SJCRH30 (cell line): ENCODE results near the gene ZBTB18. TPM values are rescaled to one million over a fixed set of nuclear protein-coding genes. Genes with fewer than 3 reads are reported as not detected.

Experiments
- DNase-seq, 2 experiments: peaks; one replicate each; pipeline ENCODE4 v3.0.0-alpha.2; 2015 to 2020
- H3K27ac ChIP-seq: fragments of 250-450 bp; sonication (Bioruptor Pico); 2 replicates; pipeline ENCODE4 v1.5.1; 2020; ENCODE audit warnings: mild to moderate bottlenecking, moderate library complexity
- H3K27me3 ChIP-seq: fragments of 250-450 bp; sonication (Bioruptor Pico); 2 replicates; pipeline ENCODE4 v1.5.1; 2020; ENCODE audit warnings: mild to moderate bottlenecking, moderate library complexity
- H3K36me3 ChIP-seq: fragments of 250-450 bp; sonication (Bioruptor Pico); 2 replicates; pipeline ENCODE4 v1.5.1; 2020; ENCODE audit warnings: mild to moderate bottlenecking, moderate library complexity
- H3K4me1 ChIP-seq: fragments of 250-450 bp; sonication (Bioruptor Pico); 2 replicates; pipeline ENCODE4 v1.5.1; 2020; ENCODE audit warnings: mild to moderate bottlenecking, moderate library complexity
- H3K4me3 ChIP-seq: fragments of 250-450 bp; sonication (Bioruptor Pico); 2 replicates; pipeline ENCODE4 v1.5.1; 2020; ENCODE audit warnings: mild to moderate bottlenecking, moderate library complexity
- H3K9me3 ChIP-seq: fragments of 250-450 bp; sonication (Bioruptor Pico); replicated peaks from 2 replicates; pipeline ENCODE4 v1.5.1; 2020; ENCODE audit warnings: mild to moderate bottlenecking, moderate library complexity
- total RNA-seq: library from RNA; depleted of rRNA; stranded (reverse); fragments of >200 nt; shearing (Covaris generic); gene quantifications from 2 replicates; pipeline ENCODE4 v1.2.3, GENCODE V29; 2014

The ZBTB18 gene
- total RNA-seq, 1 experiment from 2014 or later: 51.7 TPM

DNA sequence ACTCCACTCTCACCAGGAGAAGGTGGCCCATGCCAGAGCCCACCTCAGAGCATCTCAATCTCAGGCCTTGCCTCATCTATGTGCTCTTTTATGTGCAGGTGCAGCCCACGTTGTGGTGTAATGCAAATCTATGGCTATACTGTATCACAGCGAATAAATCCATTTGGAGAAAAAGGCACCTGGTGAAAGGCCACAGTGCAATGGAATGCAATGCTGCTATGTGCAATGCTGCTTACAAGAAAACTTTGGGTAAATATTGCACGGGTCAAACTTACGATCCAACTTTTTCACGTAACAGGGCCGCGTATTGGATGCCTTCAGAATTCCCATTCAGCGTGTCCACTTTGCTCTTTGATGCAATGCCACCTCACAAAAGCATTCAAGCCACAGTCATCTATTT is 13.5 kb downstream of the ZBTB18 start:
- H3K27ac ChIP-seq: no peak overlapping the region
- H3K9me3 ChIP-seq: no peaks in the 10 kb centered on the region
- no peaks in the 10 kb centered on the region for H3K27me3 ChIP-seq
- H3K4me3 ChIP-seq: no peak overlapping the region
- no peak for DNase-seq
- peaks cover 4% of the 10 kb centered on the region for H3K4me1 ChIP-seq
- H3K36me3 ChIP-seq: no peaks in the 10 kb centered on the region

- H3K9me3 ChIP-seq: no peaks in the 10 kb centered on the region
- no peaks in the 10 kb centered on the region for H3K4me1 ChIP-seq
- no peak for DNase-seq
- H3K27ac ChIP-seq: no peak overlapping the region
- no peaks in the 10 kb centered on the region for H3K36me3 ChIP-seq
- H3K27me3 ChIP-seq: no peaks in the 10 kb centered on the region
- no peak overlapping the region for H3K4me3 ChIP-seq
Measured at GRCh38 chr1:244065063-244065793, 14.1 kb downstream of the ZBTB18 start.

DNA sequence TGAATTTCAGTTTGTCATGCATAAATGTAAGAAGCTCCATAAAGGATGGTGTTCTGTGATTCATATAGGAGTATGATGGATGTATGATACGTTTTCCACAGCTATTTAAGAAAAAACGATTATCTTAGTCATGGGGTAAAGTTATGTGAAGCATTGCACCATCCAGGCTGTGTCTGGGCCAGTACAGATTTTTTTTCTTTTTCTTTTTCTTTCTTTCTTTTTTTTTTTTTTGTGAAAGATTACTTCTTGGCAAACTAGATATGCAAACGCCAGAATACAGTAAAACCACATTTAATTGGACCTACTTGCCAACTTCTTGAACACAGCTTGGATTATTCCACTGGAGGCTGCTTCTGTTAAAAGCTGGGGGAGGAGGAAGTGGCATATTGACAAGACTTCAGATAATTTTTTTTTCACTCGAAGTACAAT is 14.9 kb downstream of the ZBTB18 start:
- no peak for DNase-seq
- no peaks in the 10 kb centered on the region for H3K9me3 ChIP-seq
- no peak overlapping the region for H3K27ac ChIP-seq
- no peaks in the 10 kb centered on the region for H3K27me3 ChIP-seq
- no peaks in the 10 kb centered on the region for H3K36me3 ChIP-seq
- no peak overlapping the region for H3K4me3 ChIP-seq
- no peaks in the 10 kb centered on the region for H3K4me1 ChIP-seq

GRCh38 chr1:244066954-244067716 is 16.1 kb downstream of the ZBTB18 start:
- no peaks in the 10 kb centered on the region for H3K36me3 ChIP-seq
- no peak for DNase-seq
- H3K9me3 ChIP-seq: no peaks in the 10 kb centered on the region
- no peak overlapping the region for H3K27ac ChIP-seq
- no peaks in the 10 kb centered on the region for H3K4me1 ChIP-seq
- H3K4me3 ChIP-seq: no peak overlapping the region
- no peaks in the 10 kb centered on the region for H3K27me3 ChIP-seq

GRCh38 chr1:244067893-244068292 is 16.8 kb downstream of the ZBTB18 start:
- H3K4me1 ChIP-seq: no peaks in the 10 kb centered on the region
- no peak overlapping the region for H3K27ac ChIP-seq
- DNase-seq: no peak
- no peaks in the 10 kb centered on the region for H3K36me3 ChIP-seq
- no peak overlapping the region for H3K4me3 ChIP-seq
- no peaks in the 10 kb centered on the region for H3K9me3 ChIP-seq
- H3K27me3 ChIP-seq: no peaks in the 10 kb centered on the region

DNA sequence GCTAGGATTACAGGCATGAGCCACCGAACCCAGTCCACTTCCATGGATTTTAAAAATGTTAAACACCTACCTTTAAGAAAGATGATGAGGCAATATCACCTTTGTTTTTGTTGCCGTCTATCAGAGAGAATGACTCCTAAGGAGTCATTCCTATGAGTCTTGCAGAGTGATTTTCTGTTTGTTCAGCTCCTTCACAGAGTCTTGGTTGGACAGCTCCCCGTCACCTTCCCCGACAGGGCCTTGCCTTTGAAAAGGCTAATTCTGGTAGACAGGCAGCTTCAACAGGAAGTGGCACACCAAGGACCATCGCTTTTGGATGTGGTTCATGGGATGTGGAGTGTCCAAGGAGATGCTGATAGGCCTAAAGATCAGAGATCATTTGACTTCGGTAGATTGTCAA is 17.5 kb downstream of the ZBTB18 start:
- H3K9me3 ChIP-seq: no peaks in the 10 kb centered on the region
- H3K27ac ChIP-seq: no peak overlapping the region
- no peak for DNase-seq
- no peaks in the 10 kb centered on the region for H3K36me3 ChIP-seq
- H3K4me1 ChIP-seq: no peaks in the 10 kb centered on the region
- H3K4me3 ChIP-seq: no peak overlapping the region
- H3K27me3 ChIP-seq: no peaks in the 10 kb centered on the region

DNA sequence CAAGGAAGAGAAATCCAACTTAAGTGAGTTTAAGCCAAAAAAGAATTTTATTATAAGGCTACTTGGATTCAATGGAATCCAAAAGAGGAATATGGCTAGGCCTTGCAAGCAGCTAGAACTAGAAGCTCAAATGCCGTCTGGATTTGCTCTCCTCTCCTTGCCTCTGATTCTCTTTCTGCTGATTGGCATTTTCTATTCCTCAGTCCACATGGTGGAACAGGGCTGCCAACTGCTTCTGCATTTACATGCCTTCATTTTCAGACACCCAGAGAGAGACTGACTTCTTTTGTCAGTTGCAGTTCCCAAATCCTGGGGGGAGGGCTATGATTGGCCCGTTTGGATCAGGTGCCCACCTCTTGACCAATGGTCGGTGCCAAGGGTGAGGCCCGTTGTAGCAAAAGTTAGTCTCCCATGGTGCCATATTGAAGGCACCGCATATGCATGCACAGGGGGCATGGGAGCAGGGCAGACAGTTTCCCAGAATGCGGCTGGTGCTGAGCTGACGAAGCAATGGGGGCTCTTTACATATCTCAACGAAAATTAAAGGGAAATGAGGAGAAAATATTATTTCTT is 18.3 kb downstream of the ZBTB18 start:
- Histone ChIP-seq H3K4me1 (no peaks in the 10 kb centered on the region), H3K27ac (no peak overlapping the region), H3K9me3 (no peaks in the 10 kb centered on the region), H3K36me3 (no peaks in the 10 kb centered on the region), H3K27me3 (no peaks in the 10 kb centered on the region), H3K4me3 (no peak overlapping the region)
- DNase-seq: no peak

GRCh38 chr1:244074559-244075171 is 23.6 kb downstream of the ZBTB18 start:
- no peaks in the 10 kb centered on the region for H3K9me3 ChIP-seq
- H3K27ac ChIP-seq: no peak overlapping the region
- no peaks in the 10 kb centered on the region for H3K36me3 ChIP-seq
- DNase-seq: no peak
- H3K4me3 ChIP-seq: no peak overlapping the region
- no peaks in the 10 kb centered on the region for H3K4me1 ChIP-seq
- no peaks in the 10 kb centered on the region for H3K27me3 ChIP-seq

- Histone ChIP-seq H3K4me3 (no peak overlapping the region), H3K4me1 (no peaks in the 10 kb centered on the region), H3K9me3 (no peaks in the 10 kb centered on the region), H3K27ac (no peak overlapping the region), H3K27me3 (no peaks in the 10 kb centered on the region), H3K36me3 (no peaks in the 10 kb centered on the region)
- no peak for DNase-seq
Measured at GRCh38 chr1:244075247-244075722, 24.2 kb downstream of the ZBTB18 start.

- Histone ChIP-seq H3K4me3 (no peak overlapping the region), H3K4me1 (no peaks in the 10 kb centered on the region), H3K9me3 (no peaks in the 10 kb centered on the region), H3K27ac (no peak overlapping the region), H3K27me3 (no peaks in the 10 kb centered on the region), H3K36me3 (no peaks in the 10 kb centered on the region)
- DNase-seq: no peak
Measured at GRCh38 chr1:244076740-244077139, 25.7 kb downstream of the ZBTB18 start.

- Histone ChIP-seq H3K9me3 (no peaks in the 10 kb centered on the region), H3K4me1 (no peaks in the 10 kb centered on the region), H3K27ac (no peak overlapping the region), H3K27me3 (no peaks in the 10 kb centered on the region), H3K36me3 (no peaks in the 10 kb centered on the region), H3K4me3 (no peak overlapping the region)
- no peak for DNase-seq
Measured at GRCh38 chr1:244077473-244078220, 26.6 kb downstream of the ZBTB18 start.

DNA sequence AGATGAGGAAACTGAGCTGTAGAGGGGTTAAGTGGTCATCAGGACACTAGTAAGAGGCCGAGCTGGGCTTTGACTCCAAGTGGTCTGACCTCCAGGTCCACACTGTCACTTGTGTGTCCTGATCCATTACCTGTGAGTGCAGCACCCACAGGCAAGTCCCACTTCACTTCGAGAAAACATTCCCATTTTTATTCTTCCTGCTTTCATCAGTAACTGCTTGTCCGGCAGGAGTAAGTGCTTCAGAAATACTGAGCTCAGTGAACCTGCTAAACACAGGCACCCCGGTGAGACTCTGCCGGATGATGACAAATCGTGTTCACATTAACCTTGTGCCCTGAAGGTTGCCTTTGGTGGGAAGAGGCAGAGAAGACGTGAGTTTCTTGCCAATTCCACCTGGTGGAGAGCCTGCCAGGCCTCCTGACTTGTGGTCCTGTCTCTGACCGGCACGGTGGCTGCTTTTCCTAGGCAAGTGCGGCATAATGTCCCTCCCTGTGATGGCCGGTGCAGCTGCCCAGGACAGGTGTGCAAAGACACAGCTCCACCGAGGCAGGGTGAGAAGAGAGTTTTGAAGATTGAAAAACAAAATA is 29.4 kb downstream of the ZBTB18 start:
- Histone ChIP-seq H3K27ac (no peak overlapping the region), H3K9me3 (no peaks in the 10 kb centered on the region), H3K27me3 (no peaks in the 10 kb centered on the region), H3K4me3 (no peak overlapping the region), H3K36me3 (no peaks in the 10 kb centered on the region), H3K4me1 (no peaks in the 10 kb centered on the region)
- DNase-seq: no peak

DNA sequence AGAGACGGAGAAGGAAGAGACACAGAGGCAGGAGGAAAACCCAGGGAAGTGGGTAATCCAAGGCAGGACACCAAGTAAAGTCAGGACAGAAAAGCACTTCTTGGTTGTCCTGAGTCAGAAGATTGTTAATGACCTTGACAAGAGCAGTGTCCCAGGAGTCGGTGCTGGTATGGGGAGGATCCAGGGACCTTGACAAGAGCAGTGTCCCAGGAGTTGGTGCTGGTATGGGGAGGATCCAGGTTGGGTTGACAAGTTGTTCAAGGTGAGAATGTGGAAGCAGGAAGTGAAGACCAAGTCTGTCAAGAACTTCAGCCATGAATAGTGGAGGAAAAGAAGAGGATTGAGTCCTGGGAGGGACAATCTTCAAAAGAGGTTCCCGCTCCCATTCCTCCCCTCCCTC is 31.9 kb downstream of the ZBTB18 start:
- H3K4me1 ChIP-seq: no peaks in the 10 kb centered on the region
- H3K9me3 ChIP-seq: no peaks in the 10 kb centered on the region
- DNase-seq: no peak
- H3K4me3 ChIP-seq: no peak overlapping the region
- no peaks in the 10 kb centered on the region for H3K27me3 ChIP-seq
- no peaks in the 10 kb centered on the region for H3K36me3 ChIP-seq
- no peak overlapping the region for H3K27ac ChIP-seq

DNA sequence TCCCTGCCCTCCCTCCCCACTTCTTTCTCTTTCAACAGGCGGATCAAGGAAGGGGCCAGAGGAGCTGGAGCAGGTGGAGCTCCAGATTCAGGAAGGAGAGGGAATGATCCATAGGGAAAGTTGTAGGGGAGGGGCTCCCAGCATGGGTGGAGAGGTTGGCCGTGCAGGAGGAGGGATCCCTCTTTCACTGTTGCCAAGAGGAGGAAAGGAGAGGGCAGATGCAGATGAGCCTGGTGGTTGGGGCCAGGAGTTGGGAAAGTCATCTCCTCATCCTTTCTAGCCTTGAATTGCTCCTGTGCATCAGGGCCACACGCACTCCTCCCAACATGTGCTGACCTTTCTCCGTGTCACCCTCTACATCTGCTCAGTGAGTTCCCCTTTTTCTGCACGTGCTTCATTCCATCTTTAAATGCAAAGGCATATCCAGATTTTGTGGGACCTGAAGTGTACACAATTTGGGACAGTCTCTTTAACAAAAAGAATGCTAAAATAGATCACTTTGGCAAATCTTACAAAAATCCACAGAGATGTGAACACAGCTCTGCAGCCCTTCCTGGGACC is 32.4 kb downstream of the ZBTB18 start:
- H3K4me3 ChIP-seq: no peak overlapping the region
- H3K4me1 ChIP-seq: no peaks in the 10 kb centered on the region
- no peaks in the 10 kb centered on the region for H3K9me3 ChIP-seq
- no peaks in the 10 kb centered on the region for H3K36me3 ChIP-seq
- no peak overlapping the region for H3K27ac ChIP-seq
- H3K27me3 ChIP-seq: no peaks in the 10 kb centered on the region
- DNase-seq: no peak
